NCI-H1092 treated with DMSO at 0.1 percent for 48 hours (cell line): ENCODE data around the gene STK38.

Experiments used
- DNase-seq: peaks from one replicate; lab custom pipeline; 2025; lab: John Stamatoyannopoulos, UW

Gene STK38

DNA sequence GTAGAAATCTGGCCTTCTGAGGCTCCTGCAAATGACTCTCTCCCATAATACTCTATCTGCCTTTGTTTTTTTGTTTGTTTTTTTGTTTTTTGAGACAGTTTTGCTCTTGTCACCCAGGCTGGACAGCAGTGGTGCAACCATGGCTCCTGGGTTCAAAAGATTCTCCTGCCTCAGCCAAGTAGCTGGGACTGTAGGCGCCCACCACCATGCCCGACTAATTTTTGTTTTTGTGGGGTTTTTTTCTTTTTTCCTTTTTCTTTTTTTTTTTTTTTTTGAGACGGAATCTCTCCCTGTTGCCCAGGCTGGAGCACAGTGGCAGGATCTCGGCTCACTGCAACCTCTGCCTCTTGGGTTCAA is 16.6 kb upstream of the STK38 start:
- no peak for DNase-seq

DNA sequence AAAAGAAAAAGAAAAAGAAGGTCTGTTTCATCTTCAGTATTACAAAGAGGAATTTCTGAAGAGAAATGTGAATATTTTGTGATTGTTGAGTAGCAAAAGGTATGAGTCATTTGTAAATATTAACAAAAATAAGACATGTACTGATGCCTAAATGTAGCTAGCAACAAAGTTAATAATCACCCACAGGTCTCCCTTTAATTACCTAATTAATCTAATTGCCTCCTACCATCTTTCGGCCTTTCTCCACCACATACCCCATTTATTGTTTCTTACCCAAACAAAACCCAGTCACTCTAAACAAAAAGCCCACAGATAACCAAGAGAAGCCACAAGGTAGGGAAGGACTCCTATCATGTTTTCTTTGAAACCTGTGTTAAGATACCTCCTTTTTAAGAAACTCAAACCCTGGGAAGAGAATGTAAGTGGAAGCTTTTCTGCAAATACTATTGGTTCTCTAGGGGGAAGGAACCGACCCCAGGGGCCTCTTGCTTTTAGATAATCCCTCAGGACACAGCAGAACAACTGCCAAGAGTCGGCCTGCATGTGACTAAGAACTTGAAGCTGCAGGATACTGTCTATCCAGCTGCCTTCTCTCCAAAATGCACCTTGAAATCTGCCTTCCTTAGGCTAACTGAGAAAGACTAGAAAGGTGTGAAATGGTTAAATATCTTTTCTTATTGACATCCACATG is 16.1 kb upstream of the STK38 start:
- DNase-seq: no peak

DNA sequence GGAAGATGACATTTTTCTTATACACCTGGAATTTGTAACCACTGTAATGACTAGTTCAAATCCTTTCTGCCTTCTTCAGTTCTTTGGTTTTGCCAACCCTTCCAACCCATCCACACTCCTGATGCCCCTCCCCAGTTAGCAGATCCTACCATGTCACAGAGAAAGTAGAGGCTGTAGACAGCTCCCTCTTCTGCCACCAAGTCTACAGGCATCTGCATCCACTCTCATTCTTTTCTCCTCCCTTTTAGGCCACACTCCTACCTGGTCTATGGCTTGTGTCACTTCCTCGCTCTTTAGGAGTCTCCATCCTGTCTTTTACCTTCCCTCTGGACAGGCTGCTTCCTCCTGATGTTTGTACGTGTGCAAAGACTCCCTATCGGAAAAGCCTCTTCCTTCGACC is 13.5 kb upstream of the STK38 start:
- DNase-seq: no peak

DNA sequence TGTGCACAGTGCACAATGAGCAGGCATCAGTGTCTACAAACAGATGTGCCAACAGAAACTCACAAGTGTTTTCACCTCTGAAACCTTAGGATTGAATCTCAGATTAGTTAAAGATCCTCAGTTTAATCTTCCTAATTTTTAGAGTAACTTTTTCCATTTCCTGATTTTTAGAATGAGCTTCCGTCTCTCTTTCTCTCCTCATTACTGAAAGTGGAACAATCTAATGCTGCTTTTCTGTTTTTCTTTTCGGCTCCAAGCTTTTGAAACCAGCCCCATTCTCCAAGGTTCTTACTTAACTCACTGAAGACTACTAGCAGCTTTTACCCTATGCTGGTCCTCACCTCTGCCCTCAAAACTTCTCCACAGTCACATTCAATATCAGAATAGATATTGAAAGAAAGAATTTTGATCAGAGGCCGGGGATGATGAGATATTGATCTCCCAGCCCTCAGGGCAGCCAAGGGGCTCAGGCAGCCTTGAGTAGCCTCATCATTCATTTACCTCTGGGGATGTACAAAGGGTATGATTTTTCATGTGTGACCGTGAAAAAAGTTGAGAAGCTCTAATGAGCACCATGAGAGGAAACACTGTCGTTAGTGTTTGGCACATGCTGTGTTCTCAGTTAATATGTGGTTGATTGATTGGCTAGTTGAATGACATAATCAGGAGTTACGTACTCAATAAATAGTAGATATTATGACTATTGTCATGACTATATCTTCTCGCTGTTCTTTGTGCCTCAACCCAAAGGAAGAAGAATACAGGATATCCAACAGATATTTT is 11.9 kb upstream of the STK38 start:
- DNase-seq: no peak

DNA sequence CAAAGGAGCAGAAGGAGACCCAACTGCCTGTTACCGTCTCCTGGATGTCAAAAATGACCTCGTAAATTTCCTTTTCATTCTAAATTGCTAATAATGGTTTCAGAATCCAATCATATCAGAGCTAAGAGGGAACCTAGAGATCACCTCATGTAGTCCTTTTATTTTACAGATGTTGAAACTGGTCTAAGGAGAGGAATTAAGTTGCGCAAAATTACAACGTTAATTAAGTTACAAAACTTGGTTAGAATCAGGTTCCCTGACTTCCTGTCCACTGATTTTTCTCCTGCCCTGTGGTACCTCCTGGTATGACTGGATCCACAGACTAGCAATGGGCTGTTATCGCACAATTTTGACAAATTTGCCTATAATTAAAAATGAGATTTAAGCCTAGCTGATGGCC is 9.0 kb upstream of the STK38 start:
- DNase-seq: no peak

DNA sequence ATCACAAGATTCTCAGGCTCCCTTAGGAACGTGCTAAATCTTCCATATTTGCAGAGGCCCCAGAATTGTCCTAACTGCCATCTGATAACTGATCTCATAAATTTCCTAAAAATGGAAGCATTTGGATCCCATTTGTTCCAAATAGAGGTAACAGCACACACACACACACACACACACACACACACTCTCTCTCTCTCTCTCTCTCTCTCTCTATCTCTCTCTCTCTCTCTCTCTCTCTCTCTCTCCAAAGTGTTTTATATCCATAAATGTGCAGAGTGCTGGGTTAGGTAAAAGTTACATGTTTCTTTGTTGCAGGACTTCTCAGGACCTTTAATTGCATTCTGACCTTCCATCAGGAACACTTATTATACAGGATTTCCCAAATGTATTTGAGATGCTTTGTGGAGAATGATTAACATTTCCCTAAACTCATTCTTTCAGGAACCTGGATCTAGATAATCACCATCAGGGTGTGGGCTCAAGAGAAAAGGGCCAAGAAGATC is 8.5 kb upstream of the STK38 start:
- DNase-seq: no peak

DNA sequence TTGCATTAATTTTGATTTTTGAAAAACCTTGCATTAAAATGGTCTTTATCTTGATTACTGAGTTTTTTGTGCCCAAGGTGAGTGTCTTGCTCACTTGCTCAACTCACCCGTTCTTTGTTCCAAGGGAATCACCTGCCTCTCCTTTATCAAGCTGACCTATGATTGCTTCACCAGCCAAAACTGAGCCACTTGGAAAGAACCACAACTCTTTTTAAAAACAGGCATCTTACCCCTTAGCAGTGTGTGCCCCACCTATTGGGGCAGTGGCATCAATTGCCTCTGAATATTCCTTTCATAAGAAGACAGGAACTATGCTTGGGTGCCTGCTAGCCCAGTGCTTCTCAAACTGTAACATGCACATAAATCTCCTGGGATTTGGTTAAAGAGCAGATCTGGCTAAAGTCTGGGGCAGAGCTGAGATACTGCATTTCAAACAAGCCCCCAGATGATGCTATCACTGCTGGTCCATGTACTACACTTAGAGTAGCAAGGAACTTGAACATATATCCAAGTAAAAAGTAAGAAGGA is 3.3 kb upstream of the STK38 start:
- DNase-seq: no peak

DNA sequence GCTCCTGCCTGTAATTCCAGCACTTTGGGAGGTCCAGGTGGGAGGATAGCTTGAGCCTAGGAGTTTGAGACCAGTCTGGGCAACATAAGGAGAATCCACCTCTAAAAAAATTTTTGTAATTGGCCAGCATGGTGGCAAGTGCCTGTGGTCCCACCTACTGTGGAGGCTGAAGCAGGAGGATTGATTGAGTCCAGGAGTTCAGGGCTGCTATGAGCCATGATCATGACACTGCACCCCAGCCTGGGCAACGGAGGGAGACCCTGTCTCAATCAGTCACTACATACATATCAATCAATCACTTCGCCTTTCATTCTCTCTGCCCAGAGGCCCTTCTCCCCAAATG is 1.1 kb upstream of the STK38 start:
- no peak for DNase-seq

DNA sequence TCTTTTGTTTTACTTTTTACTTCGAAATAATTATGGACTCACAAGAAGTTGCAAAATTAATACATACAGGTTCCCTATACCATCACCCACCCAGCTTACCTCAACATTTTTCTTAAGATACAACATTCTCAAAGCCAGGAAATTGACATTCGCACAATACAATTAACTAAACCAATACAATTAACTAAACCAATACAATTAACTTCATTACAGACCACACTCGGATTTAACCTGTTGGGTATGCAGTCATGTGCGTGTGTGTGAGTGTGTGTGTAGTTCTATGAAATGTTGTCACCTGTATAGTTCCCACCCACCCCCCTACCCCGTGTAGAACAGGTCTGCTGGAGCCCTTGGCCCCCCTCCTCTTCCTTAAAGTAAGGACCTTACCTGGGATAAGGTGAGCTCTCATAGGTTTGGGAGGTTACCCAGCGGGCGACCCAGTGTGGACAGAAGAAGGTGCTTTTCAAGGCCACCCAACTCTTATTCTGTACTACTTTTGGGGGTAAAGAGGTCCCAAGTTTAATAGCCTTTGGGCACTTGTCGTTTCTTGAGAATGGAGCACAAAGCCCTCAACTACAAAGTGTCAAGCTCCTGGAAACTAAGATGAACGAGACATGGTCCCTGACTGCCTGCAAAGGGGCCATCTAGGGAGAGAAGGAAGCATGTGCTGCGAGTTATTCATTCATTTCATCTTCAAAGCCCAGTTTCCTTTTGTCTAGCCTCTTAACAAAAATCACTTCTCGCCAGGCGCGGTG is 544 bp upstream of the STK38 start:
- DNase-seq: no peak

DNA sequence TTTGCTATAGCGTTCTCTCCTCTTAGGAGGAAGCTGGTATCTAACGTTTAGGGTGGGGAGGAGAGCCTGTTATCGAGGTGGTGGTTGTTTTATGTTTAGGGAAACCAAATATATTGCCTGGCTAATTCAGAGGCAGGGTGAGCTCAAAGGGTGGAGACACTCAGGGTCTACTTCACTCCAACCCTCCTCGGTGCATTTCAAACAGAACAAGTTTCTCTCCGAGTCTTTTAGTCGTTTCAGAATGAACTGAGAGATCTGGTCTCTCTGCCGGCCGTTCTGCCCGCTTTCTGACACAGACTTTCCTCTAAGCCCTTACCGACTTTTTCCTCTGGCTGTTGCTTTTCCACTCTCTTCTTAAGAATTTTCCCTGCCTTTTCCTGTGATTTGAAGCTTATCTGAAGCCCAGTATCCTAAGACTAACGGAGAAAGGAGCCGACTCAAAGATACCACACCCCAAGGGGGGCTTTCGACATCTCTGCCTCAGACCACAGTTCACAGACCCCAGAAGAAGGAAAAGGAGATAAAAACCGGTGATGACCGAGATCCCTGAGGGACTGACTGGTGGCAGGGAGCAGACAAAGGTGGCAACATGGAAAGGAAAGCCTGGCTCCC is 865 bp downstream of the STK38 start:
- peak; percentile 39 for DNase-seq

DNA sequence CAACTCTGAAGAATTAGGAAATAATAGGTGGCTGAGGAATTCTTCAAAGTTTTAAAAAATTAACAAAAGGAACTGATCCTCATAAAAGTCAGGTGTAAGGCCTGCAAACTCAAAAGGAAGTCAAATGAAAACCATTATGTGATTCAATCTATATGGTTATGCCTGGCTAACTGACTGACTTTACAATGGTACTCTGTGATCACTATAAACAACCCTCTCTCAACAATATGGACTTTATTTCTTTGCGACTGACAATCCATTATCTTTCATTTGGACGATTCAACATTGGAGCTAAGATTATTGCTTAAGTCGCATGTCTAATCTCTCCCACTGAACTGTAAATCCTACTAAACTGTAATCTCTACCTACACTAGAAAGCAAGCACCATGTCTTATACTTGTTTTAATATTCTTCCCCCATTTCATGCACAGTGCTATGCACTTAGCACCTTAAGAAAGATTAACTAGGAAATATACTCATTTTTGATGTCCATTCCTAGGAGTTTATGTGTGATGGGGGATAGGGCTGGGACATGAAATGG is 1.4 kb downstream of the STK38 start:
- DNase-seq: no peak

DNA sequence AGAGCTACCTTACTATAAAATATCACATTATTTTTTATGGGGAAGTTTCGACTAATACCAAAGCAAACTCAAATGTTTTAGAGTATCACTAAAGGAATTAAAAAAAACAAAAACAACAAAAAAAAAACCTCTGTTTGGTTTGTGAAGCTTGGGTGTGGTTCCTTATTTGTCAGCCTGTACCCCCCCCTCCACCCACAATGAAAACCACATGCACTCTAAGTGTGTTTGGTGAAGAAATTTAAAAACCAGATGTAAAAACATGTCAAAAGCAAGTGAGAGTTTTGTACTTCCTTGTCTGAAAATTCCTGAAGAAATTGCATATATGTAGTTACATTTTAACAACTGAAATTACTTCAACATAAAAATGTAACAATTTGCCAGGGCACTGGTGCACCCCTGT is 3.1 kb downstream of the STK38 start:
- no peak for DNase-seq

DNA sequence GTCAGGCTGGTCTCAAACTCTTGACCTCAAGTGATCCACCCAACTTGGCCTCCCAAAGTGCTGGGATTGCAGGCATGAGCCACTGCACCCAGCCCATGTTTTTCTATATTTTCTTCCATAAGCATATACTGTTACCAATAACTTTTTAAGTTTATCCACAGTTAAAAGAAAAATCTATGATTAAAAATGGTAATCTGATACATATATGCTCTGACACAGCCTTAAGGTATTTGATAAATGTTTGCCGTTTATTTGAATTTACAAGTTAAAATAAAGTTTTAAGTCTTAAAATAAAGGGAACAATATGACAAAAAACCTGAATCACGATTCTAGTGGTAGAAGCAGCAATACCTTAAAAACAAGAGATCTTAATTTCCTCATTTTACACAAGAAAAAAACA is 5.2 kb downstream of the STK38 start:
- no peak for DNase-seq

DNA sequence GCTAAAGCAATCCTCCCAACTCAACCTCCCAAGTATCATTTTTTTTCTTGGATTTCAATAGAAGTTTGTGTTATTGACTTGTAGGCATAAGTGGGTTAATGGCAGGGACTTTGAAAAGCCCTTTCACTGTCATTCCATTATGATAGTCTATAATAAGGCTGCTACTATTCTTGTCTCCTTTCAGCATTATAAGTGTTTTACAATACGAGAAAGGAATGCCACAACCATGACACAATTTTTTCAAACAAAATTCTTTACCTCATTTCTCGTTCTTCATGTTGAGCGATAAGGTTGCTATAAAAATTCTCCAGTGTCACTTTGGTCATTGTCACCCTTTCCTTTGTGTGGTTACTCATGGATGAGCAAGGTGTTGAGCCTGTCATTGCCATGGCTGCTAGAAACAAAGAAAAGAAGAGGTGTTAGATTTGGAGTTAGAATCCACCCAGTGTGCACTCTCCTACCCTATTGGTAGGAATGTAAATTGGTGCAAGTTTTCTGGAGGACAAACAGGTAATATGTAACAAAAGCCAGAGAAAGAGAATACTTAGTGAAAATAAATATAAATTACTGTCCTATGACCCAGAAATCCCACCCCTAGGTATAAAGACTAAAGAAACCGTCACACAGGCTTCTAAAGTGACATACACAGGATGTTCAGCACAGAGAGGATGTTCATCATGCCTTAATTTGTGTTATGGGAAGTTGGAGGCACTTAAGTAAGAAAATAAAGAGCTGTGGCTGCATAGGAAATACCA is 7.3 kb downstream of the STK38 start:
- no peak for DNase-seq

DNA sequence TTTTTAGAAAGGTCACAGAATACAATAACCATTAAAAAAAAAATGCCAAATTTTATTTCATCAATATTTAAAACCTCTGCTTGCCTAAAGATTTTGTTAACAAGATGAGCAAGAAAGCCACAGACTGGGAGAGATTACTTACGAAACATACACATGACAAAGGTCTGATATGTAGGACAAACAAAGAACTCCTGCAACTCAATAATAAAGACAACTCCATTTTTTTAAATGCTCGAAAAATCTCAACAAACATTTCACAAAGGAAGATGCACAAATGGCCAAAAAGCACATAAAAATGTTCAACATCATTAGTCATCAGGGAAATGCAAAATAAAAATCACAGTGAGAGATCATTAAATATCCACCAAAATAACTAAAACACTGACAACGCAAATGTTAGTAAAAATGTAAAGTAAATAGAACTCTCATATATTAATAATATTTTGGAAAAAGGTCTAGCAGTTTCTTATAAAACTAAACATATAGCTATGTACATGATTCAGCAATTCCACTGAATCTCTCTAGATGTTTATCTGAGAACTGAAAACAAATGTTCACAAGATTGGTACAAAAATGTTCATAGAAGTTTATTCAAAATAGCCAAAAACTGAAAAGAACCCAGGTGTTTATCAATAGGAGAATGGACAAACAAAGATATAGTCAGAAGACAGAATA is 10.3 kb downstream of the STK38 start:
- no peak for DNase-seq

DNA sequence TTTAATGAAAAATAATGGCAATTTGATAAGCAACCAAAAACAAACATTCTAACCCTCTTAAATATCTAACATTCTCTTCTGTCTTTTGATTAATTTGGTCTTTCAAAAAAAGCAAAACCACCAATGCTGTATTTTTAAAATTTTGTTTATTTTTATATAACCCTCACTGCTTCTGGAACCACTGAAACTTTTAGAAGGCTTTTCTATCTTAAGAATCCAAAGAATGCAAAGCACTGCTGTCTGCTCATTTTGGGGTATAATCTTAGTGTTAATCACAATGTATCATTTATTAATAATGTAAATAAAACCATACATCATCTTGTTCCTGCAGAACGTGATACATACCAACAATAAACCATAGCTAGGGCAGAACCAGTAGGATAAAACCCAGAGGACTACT is 14.0 kb downstream of the STK38 start:
- DNase-seq: no peak

DNA sequence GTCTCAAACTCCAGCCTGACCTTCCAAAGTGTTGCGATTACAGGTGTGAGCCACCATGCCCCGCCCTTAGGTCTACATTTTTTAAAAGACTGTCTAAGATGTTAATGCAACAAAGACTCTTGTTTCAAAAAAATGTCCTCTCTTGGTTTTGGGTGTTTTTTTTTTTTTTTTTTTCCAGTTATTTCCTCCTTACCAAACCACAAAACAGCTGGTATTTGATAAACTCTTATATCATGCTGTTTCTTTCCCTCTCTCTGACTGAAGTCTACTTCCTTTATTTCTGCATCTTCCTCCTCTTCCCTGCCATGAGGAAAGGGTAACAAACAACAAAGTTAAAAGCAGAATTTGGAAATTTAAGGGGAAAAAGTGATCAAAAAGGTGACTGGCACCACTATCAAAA is 21.2 kb downstream of the STK38 start:
- no peak for DNase-seq

DNA sequence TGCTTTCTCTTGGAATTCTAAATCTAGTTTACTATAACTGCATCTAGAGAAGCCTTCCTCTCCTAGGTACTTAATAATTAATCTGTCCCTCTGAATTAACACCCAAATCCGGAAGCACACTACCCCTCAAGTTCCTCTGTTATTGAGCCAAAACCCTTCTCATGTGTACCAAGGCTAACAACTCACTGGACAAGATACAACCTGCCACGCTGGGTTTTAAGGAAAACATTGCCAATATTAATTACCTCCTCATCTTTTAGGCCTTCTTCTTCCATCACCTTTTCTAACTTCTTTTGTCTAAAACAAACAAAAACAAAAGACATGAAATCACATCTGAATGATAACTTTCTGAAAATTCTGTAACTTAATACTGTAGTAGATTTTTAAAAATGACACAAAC is 21.9 kb downstream of the STK38 start:
- DNase-seq: no peak

DNA sequence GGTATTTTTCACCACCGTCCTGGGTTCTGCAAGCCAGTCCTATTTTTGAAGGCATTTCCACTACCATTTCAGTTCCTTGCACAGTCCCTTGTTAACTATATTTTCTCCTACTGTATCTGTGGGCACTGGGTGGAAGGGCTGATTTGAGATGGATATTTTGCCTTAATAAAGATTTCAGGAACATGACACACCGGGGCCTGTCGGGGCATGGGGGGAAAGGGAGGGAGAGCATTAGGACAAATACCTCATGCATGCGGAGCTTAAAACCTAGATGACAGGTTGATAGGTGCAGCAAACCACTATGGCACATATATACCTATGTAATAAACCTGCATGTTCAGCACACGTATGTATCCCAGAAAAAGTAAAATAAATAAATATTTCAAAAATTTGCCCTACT is 22.4 kb downstream of the STK38 start:
- DNase-seq: no peak

DNA sequence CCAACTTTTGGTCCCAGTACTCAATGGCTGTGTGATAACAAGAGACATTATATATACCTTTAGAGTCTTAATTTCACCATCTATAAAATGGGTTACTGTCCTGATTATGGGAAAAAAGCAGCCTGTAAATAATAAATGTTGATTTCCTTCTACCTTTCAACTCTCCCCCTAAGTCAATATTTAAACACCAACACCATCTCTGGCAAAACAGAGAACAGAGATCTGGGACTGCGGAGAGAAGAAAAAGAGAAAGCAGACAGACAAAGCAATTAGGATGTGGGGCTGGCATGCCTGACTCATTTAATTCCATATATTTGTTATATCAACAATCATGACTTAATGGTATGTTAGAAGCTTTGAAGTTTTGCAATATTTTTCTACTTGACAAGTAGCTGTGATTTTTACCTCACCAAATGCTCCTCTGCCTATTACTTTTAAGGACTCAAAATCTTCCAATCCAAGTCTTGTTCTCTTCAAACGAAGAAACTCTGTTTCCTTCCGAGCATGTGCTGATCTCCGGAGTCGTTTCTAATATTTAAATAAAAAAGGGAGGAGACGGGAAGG is 23.3 kb downstream of the STK38 start:
- DNase-seq: no peak

DNA sequence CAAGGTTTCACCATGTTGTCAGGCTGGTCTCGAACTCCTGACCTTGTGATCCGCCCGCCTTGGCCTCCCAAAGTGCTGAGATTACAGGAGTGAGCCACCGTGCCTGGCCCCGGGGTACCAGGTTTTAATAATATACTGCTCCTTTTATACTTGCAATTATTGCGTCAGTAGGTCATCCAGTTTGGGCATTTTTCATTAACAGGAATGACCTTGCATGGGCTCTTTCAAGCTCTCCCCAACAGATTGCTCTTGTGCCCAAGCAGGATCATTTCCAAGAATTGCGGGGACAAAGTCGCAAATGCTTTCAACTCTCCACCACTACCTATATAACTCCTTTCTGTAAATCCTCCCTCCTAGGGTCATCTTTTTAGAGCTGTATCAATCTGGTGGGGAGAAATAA is 23.8 kb downstream of the STK38 start:
- DNase-seq: no peak
